BLaER1 (cell line): ENCODE data around the gene CA14.

ENCODE experiments used
- H3K27ac ChIP-seq: shearing (Covaris generic); formaldehyde crosslinking; 2 replicates; pipeline ENCODE4 v1.8.1; 2022
- H3K27me3 ChIP-seq: shearing (Covaris generic); formaldehyde crosslinking; 2 replicates; pipeline ENCODE4 v1.8.1; 2022
- H3K36me3 ChIP-seq: shearing (Covaris generic); formaldehyde crosslinking; 2 replicates; pipeline ENCODE4 v1.8.1; 2022
- H3K4me1 ChIP-seq: shearing (Covaris generic); formaldehyde crosslinking; 2 replicates; pipeline ENCODE4 v1.8.1; 2022
- H3K4me2 ChIP-seq: shearing (Covaris generic); formaldehyde crosslinking; 2 replicates; pipeline ENCODE4 v1.8.1; 2022
- H3K4me3 ChIP-seq: shearing (Covaris generic); formaldehyde crosslinking; 2 replicates; pipeline ENCODE4 v1.8.1; 2022
- H3K9ac ChIP-seq: shearing (Covaris generic); formaldehyde crosslinking; 2 replicates; pipeline ENCODE4 v1.8.1; 2022
- H3K9me3 ChIP-seq: shearing (Covaris generic); formaldehyde crosslinking; 2 replicates; pipeline ENCODE4 v1.8.1; 2022
- H4K20me1 ChIP-seq: shearing (Covaris generic); formaldehyde crosslinking; 2 replicates; pipeline ENCODE4 v1.8.1; 2022
- Cebpa-rat ChIP-seq: shearing (Covaris generic); IDR thresholded peaks from 2 replicates; pipeline ENCODE4 v1.8.1; 2022

The CA14 gene

GRCh38 chr1:150259758-150260669, 2.4 kb downstream of the CA14 start:
- TF ChIP-seq Cebpa-rat = no peak
- no peak overlapping the region for H3K4me2 ChIP-seq
- H3K9me3 ChIP-seq = no peaks in the 10 kb centered on the region
- peaks cover 13% of the 10 kb centered on the region for H3K36me3 ChIP-seq
- H3K4me1 ChIP-seq = peaks cover 40% of the 10 kb centered on the region
- no peaks in the 10 kb centered on the region for H4K20me1 ChIP-seq
- no peak overlapping the region for H3K9ac ChIP-seq
- H3K27me3 ChIP-seq = peaks cover 29% of the 10 kb centered on the region
- no peak overlapping the region for H3K4me3 ChIP-seq
- no peak overlapping the region for H3K27ac ChIP-seq

- no peak overlapping the region for H3K4me3 ChIP-seq
- no peak overlapping the region for H3K4me2 ChIP-seq
- peaks cover 27% of the 10 kb centered on the region for H3K27me3 ChIP-seq
- H3K9me3 ChIP-seq = no peaks in the 10 kb centered on the region
- no peak for TF ChIP-seq Cebpa-rat
- H3K36me3 ChIP-seq = peaks cover 26% of the 10 kb centered on the region
- H3K9ac ChIP-seq = no peak overlapping the region
- no peak overlapping the region for H3K27ac ChIP-seq
- H4K20me1 ChIP-seq = no peaks in the 10 kb centered on the region; the same call in 1 of the 2 replicates
- H3K4me1 ChIP-seq = peaks cover 30% of the 10 kb centered on the region
Measured at GRCh38 chr1:150261367-150261766, 3.8 kb downstream of the CA14 start.

GRCh38 chr1:150262388-150263320, 5.1 kb downstream of the CA14 start:
- no peak overlapping the region for H3K27ac ChIP-seq
- no peaks in the 10 kb centered on the region for H3K9me3 ChIP-seq
- no peak overlapping the region for H3K4me2 ChIP-seq
- H3K4me3 ChIP-seq = no peak overlapping the region
- H4K20me1 ChIP-seq = peaks cover 11% of the 10 kb centered on the region
- no peak for TF ChIP-seq Cebpa-rat
- peaks cover 28% of the 10 kb centered on the region for H3K4me1 ChIP-seq
- no peak overlapping the region for H3K9ac ChIP-seq
- H3K27me3 ChIP-seq = peaks cover 17% of the 10 kb centered on the region
- peaks cover 37% of the 10 kb centered on the region for H3K36me3 ChIP-seq

- Histone ChIP-seq H3K9ac (no peak overlapping the region), H3K27me3 (peaks cover 8% of the 10 kb centered on the region), H3K9me3 (no peaks in the 10 kb centered on the region), H3K4me2 (no peak overlapping the region), H3K36me3 (peaks cover 37% of the 10 kb centered on the region), H3K4me1 (peaks cover 27% of the 10 kb centered on the region), H4K20me1 (peaks cover 15% of the 10 kb centered on the region), H3K27ac (no peak overlapping the region), H3K4me3 (no peak overlapping the region)
- TF ChIP-seq Cebpa-rat = no peak
Measured at GRCh38 chr1:150263549-150263948, 6.0 kb downstream of the CA14 start.

GRCh38 chr1:150267896-150268295, 10.3 kb downstream of the CA14 start:
- Histone ChIP-seq H3K27me3 (no peaks in the 10 kb centered on the region), H3K9ac (peak overlapping the region; percentile 93), H3K27ac (peak overlapping the region; percentile 88), H3K36me3 (peaks cover 37% of the 10 kb centered on the region), H3K4me3 (peak overlapping the region; percentile 86), H3K9me3 (no peaks in the 10 kb centered on the region), H3K4me2 (peak overlapping the region; percentile 99), H4K20me1 (peaks cover 15% of the 10 kb centered on the region), H3K4me1 (peaks cover 48% of the 10 kb centered on the region)
- no peak for TF ChIP-seq Cebpa-rat

- H3K27me3 ChIP-seq = no peaks in the 10 kb centered on the region
- peaks cover 37% of the 10 kb centered on the region for H3K36me3 ChIP-seq
- peaks cover 15% of the 10 kb centered on the region for H4K20me1 ChIP-seq
- H3K9me3 ChIP-seq = no peaks in the 10 kb centered on the region
- no peak for TF ChIP-seq Cebpa-rat
- peak overlapping the region; percentile 93 for H3K9ac ChIP-seq
- H3K4me1 ChIP-seq = peaks cover 48% of the 10 kb centered on the region
- H3K27ac ChIP-seq = peak overlapping the region; percentile 88
- peak overlapping the region; percentile 86 for H3K4me3 ChIP-seq
- H3K4me2 ChIP-seq = peak overlapping the region; percentile 99
Measured at GRCh38 chr1:150268340-150268704, 10.7 kb downstream of the CA14 start.

GRCh38 chr1:150268705-150269403, 11.3 kb downstream of the CA14 start, which contains the start of gene APH1A:
APH1A (minus strand) TSS chr1:150269016; CDS start chr1:150268810, 206 bp downstream.
- peaks cover 15% of the 10 kb centered on the region for H4K20me1 ChIP-seq
- no peak for TF ChIP-seq Cebpa-rat
- H3K27me3 ChIP-seq = no peaks in the 10 kb centered on the region
- peaks cover 50% of the 10 kb centered on the region for H3K4me1 ChIP-seq
- peak within 1 kb of the TSS; percentile 93 for H3K9ac ChIP-seq
- H3K4me2 ChIP-seq = peak within 1 kb of the TSS; percentile 99
- peak within 1 kb of the TSS; percentile 88 for H3K27ac ChIP-seq
- H3K9me3 ChIP-seq = no peaks in the 10 kb centered on the region
- H3K4me3 ChIP-seq = peak within 1 kb of the TSS; percentile 86
- peaks cover 36% of the 10 kb centered on the region for H3K36me3 ChIP-seq

GRCh38 chr1:150269451-150269850, 11.9 kb downstream of the CA14 start:
- Histone ChIP-seq H4K20me1 (peaks cover 15% of the 10 kb centered on the region), H3K9ac (peak overlapping the region; percentile 93; the same call in 1 of the 2 replicates), H3K36me3 (peaks cover 30% of the 10 kb centered on the region), H3K27ac (peak overlapping the region; percentile 88; the same call in 1 of the 2 replicates), H3K4me3 (peak overlapping the region; percentile 86), H3K4me1 (peaks cover 51% of the 10 kb centered on the region), H3K27me3 (no peaks in the 10 kb centered on the region), H3K9me3 (no peaks in the 10 kb centered on the region), H3K4me2 (peak overlapping the region; percentile 99)
- TF ChIP-seq Cebpa-rat = no peak

- H4K20me1 ChIP-seq = peaks cover 15% of the 10 kb centered on the region
- H3K9me3 ChIP-seq = no peaks in the 10 kb centered on the region
- no peak overlapping the region for H3K4me3 ChIP-seq
- peaks cover 51% of the 10 kb centered on the region for H3K4me1 ChIP-seq
- no peak overlapping the region for H3K9ac ChIP-seq
- H3K36me3 ChIP-seq = peaks cover 11% of the 10 kb centered on the region
- H3K27ac ChIP-seq = peak overlapping the region; percentile 56
- no peak for TF ChIP-seq Cebpa-rat
- no peaks in the 10 kb centered on the region for H3K27me3 ChIP-seq
- H3K4me2 ChIP-seq = peak overlapping the region; percentile 72
Measured at GRCh38 chr1:150271291-150271959, 13.9 kb downstream of the CA14 start.
